GM21737 (cell line): Measurements from ENCODE around the gene TMEM123.

Experiments used
- ATAC-seq: cut with Tn5 transposase; IDR thresholded peaks from one replicate; pipeline ENCODE4 v1.9.1; 2021; ENCODE audit warnings: mild to moderate bottlenecking, moderate library complexity; ENCODE audit not compliant: unreplicated experiment

The TMEM123 gene, protein sequence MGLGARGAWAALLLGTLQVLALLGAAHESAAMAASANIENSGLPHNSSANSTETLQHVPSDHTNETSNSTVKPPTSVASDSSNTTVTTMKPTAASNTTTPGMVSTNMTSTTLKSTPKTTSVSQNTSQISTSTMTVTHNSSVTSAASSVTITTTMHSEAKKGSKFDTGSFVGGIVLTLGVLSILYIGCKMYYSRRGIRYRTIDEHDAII

DNA sequence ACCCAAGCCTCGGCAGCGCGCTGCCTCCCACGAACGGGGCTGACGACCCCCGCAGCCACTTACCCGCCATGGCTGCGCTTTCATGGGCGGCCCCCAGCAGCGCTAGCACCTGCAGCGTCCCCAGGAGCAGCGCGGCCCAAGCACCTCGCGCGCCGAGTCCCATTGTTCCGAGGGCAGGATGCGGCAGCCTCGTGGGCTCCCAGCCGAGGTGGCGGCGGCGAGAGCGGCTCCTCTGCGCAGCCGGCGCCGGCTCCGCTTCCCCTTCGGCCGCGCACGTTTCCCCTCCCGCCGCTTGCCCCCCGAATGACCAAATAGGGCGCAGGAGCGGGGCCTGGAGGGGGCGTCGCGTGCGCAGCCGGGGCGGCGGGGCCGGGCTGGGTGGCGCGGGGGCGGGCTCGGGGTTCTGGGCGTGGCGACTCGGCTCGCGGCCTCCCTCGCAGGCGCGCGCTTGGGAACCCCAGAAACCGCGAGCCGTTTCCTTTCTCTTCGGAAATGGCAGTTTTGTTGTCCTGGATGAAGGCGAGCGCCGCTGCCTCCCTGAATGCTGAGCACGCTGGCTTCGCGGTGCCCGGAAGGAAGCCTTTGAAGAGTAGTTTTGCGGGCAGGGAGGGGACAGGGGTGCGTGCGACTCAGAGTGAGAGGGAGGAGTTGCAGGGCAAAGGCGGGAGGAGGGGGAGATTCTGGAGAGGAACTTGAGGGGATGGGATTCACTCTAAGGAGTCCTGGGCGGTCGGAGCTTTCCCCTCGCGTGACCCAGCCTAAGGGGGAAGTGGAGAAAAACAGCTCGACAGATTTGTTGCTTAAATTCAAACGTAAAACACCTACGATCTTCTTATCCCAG lies at the start of gene TMEM123:
TMEM123 (minus strand) TSS at position 305 of the 841 bp plus-strand sequence; CDS start at position 163, 142 bp downstream.
- ATAC-seq = peak; percentile 64

DNA sequence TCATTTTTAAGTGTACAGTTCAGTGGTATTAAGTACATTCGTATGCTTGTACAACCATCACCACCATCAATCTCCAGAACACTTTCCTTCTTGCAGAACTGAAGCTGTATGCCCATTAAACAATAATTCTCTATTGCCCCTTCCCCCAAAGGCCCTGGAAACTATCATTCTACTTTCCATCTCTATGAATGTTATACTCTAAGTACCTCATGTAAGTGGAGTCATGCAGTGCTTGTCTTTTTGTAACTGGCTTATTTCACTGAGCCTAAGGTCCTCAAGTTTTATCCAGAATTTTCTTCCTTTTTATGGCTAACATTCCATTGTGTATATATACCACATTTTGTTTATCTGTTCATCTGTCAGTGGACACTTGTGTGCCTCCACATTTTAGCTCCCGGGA lies 48.3 kb upstream of the TMEM123 start:
- no peak for ATAC-seq

DNA sequence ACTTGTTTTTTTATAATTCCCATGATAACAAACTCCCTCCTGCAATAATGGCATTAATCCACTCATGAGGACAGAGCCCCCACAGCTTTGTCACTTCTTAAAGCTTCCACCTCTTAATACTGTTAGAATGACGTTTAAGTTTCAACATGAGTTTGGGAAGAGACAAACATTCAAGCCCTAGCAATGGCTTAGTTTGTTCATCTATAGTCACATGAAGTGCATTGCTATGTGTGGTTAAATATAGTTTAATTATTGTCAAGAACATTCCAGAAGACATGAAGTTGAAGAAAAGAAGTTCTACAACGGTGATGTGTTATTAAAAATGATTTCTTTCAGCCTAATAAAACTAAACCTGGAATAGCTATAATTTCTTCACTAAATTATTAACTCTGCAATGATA lies 47.4 kb upstream of the TMEM123 start:
- no peak for ATAC-seq

DNA sequence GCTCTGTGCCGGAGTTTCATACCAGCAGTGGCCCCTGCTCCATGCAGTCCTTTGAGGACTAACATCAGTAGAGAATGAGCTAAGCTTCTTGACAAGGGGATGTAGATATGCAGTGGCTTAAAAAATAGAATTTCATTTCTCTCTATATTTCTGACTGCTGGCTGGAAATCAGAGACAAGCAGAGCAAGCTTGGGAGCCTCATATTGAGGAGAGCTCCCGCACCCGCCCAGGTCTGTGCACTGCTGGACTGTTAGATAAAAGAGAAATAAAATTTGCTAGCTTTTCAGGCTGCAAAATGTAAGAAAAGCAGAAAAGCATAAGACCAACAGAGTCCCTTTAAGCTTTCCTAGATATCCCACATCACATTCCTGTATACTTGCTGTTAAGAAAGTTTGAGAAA lies 46.6 kb upstream of the TMEM123 start:
- no peak for ATAC-seq

DNA sequence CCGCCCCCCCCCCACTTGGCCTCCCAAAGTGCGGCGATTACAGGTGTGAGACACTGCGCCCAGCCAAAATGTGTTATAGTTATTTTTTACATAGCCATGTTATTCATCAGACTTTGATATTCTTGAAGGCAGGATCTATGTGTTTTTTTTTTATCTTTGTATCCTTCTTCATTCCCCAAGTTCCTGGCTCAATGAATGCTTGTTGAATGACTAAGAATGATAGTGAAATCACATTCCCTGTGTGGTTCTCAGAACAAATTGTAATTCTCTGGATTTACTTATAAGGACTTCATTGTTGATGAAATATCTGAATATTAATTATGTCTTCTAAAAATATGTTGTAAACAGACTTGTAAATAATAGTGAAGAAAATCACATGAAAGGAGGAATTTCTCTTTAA lies 44.5 kb upstream of the TMEM123 start:
- ATAC-seq = no peak

DNA sequence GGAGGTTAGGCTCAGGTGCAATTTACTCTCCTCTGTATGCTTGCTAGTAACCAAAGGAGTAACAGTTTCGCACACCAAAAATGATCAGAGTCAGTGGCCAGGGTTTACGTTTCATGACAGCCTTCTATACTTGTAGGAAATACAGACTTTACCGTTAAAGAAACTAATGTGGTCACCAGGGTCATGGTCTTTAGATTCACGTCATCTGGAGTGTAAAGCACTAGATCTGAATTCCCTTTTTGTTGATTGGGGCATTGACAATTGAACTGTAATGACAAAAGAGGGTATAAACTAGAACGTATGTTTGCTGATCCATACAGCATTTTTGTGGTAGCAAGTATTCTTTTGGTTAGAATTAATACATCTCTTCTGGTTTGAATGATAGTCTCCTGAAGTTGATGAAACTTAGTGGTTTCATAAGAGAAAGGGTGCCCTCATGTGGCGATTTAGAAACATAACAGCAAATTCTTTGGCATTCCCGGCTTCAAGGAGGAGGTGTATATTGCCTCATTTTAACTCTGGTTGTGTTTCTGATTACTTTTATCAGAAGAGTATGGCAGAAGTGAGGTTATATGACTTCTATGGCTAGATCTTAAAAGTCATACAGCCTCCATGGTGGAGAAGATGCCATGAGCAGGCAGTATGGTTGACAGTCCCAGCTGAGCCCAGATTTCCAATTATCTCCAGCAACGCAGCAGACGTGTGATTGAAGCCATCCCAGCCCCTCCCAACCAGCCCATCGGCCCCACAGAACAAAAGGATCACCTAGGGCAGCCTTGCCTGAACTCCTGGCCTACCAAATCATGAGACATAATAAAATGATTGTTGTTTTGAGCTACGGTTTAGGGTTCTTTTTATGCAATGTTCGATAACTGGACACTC lies 42.8 kb upstream of the TMEM123 start:
- ATAC-seq = peak; percentile 83

DNA sequence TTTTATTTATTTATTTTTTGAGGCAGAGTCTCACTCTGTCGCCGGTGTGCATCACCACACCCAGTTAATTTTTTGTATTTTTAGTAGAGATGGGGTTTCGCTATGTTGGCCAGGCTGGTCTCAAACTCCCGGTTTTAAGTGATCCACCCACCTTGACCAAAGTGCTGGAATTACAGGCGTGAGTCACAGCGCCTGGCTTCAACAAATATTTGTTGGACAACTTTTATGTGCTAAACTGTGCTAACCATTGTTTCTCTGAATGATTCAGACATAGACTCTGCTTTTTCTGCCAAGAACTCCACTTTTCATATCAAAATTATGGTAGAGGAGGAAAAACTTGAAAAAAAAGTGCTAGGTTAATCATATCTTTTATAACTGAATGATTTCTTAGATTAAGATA lies 41.7 kb upstream of the TMEM123 start:
- no peak for ATAC-seq

DNA sequence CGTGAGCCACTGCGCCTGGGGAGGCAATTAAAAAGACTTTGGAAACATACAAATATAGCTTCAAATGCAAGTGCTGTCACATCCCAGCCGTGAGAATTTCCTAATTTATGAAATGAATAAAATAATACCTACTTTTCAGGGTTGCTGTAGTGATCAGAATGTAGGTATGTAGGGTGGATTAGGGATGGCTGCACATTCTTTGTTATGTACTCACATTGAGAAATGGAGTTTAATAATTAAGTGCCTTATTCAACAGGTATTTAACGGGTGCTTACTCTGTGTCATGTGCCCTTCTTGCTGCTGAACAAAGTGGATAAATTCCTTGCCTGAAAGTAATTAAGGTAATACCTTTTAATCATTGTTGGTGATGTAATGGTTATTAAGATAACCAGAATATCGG lies 41.0 kb upstream of the TMEM123 start:
- ATAC-seq = no peak

DNA sequence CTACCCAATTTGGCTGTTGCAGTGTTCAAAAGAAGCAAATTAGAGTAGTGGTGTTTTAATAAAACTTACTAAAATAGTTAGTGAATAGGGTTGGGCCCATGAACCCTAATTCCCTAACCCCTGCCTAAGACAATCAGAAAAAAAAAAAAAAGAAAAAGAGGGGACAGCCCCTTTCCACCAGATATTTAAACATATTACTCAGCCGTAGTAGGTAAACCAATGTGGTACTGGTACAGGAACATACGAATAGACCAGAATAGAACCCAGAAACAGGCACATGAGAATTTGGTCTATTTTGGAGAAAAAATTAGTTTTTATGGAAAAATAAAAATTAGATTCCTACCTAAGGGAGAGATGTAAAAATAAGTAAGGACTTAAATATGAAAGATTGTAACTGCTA lies 39.4 kb upstream of the TMEM123 start:
- no peak for ATAC-seq

DNA sequence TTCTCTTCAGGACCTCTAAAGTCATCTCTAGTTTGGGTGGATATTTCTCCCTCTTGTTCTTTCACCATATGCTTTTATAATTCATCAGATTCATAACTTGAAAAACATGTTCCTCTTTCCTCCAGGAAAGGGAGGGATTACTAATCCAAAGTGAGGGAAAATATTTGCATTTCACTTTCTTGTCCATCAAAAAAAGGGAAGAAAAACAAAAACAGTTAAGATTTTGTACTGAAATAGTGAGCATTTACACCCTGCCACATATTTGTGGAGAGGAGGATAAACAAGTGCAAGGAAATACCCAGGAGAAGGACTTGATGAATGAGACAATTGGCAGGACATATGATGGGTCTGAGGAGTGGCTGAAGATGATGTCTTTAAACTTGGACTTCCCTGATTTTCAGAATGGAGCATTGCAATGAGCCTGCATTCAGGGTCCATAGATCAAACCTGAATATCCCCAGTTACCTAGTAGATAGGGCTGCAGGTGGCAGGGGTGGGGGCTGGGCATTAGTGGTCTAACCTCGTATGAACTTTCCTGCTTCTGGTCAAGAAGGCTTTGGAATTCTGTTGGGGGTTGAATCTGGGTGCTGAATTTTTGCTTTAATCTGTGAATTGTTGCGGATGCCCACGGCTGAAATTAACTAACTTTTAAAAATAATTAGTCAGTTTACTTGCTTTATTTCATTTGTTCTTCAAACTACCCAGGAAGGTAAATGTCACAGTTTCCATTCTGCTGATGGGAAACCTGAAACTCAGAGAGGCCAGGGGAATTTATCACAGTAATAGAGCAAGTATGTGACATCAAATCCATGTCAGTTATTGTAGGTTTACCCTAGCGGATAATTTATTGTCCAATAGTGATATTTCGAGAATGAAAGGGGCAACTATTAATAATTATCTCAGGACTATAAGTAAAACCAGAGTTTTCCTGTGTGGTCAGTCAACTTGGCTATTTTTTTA lies 36.9 kb upstream of the TMEM123 start:
- ATAC-seq = no peak

DNA sequence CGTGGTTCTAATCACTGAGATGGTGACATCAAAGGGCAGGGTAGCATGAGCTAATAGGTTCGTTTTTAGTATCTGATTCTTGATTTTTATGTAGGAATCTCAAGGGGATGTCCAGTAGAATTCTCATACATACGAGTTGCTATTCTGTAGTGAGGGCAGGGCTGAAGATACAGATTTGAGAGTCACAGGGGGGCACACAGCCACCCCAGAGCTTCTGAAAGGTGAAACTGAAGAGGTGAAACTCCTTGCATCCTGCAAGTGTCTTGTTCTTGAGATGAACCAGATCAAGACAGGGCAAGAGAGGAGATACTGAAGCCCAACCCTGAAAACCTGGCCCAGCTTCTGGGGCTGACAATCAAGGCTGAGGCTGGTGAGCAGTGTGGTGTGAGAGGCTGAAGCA lies 35.6 kb upstream of the TMEM123 start:
- ATAC-seq = peak; percentile 69

DNA sequence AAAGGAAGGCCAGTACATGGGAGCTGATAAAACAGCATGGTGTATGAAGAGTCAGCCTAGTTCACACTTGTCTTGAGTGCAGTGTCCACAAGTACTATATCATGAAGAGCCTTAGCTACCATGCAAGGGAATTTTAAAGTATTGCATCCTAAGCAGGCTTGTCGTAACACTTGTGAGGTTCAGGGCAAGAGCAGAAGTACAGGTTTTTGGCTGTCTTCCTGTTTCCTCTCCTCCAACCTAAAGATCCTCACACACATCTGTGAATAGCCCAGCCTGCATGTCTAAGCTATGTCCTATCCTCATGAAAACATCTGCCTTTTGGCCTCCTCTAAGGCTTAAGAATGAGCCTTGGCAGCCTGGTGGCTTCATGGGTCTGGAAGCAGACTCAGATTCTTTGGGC lies 34.6 kb upstream of the TMEM123 start:
- no peak for ATAC-seq

DNA sequence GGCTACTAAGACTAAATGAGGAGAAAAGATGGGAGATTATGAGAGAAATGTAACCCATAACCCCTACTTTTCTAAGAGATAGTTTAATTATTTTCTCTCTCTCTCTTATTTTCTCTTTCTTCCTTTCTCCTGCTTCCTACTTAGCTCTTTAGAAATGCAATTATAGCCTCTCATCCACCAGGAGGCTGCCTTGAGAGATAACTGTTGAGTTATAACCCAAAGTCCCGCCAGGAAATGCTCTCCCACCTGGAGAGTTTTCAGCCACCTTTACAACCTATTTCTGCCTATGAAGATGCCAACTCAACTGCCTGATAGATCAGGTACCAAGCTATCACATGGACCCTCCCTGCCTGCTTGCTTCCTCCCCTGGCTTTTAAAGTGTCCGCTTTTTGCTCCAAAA lies 34.0 kb upstream of the TMEM123 start:
- no peak for ATAC-seq

DNA sequence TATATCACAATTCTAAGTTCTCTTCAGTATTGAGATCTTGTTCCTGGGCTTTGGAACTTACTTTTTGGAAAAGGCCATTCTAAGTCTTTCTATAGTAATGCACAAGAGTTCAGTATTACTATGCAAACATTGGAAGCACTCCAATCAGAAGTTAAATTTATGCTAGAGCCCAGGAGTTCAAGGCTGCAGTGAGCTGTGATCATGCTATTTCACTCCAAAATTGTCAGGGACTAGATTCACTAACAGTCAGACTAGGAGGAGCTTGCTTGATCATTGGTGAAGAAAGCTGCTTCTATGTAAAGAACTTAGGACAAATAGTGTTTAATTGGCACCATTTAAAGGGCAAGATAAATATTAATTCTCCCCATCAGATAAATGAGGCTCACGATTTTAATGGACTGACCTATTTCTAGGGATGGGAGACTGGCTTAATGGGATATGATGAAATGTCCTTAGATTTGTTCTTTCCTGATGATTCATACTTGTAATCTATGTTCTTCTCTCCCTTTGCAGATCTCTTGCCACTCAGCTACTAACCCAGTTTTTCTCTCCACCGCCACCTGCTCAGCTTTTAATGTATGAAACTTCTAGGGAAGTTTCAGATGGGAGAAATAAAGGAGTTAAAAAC lies 32.6 kb upstream of the TMEM123 start:
- ATAC-seq = no peak

DNA sequence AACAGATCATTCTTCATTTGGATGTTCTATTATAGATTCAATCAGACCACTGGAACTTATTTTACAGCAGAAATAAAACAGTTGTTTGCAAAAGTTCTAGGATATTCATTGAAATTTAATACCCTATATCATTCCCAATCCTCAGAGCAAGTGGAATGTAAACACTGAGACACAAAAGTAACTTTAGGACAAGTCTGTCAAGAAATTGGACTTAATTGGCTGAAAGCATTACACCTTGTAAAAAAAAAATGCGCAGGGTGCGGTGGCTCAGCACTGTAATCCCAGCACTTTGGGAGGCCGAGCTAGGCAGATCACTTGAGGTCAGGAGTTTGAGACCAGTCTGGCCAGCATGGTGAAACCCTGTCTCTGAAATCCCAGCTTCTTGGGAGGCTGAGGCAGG lies 29.9 kb upstream of the TMEM123 start:
- no peak for ATAC-seq

DNA sequence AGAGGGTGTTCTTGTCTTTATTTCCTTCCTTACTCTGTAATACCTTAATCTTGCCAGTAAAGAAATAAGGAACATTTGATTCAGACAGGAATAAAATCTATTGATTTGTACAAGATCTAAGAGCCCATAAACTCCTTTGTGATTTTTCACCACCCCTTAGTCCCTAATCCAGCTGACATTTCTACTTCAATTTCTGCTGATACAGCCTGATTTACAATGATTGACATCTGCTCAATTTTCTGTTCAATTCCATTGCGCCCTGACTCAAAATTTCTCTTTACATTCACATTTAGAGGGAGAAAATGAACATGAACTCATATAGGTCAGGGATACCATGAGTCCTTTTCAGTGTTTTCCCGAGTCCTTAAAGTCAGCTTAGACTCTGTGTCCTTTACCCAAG lies 27.2 kb upstream of the TMEM123 start:
- ATAC-seq = no peak

DNA sequence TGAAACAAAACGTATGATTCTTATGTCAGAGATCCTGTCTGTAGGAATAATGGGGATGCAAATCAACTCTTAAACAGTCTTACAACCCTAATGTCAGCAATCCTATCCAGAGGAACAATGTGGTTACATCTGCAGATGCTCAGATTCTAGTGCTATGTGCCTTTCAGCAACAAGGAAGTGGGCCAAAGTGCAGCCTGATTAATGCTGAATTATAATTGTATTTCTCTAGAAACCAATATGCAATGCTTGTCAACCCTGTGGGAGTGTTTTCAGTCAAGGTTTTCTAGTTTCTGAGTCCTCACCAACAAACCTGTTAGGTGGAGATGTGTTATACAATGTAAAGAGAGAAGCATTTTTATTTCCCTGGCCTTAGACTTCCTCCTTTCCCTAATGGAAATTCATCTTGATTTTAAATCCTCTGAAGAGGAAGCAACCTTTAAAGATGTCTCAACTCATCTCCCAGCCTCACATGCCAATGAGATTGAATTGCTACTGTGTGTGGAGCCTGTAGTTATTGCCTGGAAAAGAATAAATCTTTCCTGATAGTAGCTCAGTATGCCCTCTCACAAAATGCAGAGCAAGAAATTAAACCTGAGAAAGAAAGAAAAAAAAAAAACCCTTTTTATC lies 26.2 kb upstream of the TMEM123 start:
- ATAC-seq = no peak

DNA sequence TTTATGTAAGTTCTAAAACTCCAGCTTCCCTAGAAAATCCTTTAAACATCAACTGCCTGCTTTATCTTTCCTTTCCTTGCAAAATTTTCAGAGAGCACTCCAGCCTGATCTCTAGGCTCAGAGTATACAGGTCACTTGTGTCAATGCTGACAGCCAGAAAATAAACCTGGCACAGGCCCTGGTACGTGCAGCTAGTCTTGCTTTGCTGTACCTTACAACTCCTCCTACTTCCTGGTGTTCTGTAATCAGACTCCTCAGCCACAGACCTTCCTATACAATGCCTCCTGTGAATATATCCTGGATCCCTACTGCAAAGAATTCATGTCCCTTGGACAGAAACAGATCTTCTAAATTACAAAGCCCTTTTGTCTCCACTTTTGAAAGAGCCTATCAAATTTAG lies 24.2 kb upstream of the TMEM123 start:
- ATAC-seq = peak; percentile 29

DNA sequence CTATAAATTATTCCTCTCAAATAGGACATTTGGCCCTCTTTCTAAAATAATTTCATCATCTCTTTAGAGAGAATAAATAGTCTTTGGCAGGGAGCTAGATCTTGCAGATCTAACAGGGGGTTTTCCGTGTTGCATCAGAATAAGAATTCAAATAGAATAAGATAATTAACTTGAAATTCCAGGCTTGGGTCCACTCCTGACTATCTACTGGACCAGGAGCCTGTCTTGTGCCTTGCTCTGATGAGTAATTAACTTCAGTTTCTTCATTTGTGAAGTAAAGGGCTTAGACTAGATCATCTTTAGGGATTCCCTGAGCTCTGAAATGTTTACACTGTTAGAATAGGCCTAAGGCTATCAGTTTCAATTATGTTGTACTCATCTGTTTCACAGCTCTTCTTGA lies 23.5 kb upstream of the TMEM123 start:
- no peak for ATAC-seq

DNA sequence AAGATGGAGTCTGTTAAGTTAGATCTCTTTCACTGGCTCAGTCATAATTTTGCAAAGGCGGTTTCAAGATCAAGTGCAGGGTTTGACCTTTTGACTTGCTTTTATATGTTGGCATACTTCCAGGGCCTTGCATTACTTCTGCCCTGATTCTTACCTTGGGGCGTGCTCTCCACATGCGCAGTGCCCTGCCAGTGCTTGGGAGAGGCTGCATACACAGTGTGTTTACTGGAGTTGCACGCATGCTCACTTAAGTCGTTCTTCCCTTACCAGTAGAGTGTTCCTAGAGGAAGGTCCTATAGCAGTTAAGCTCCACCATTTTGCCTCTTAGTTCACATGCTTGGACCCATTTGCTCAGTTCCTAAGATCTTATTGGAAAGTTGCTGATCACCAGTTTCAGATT lies 21.0 kb upstream of the TMEM123 start:
- no peak for ATAC-seq
